Measurements from ENCODE around the gene MYRIP.

The MYRIP gene

GRCh38 chr3:39965461-39965860, 156.1 kb downstream of the MYRIP start:
- DNase-seq, result no peak

- no peak for DNase-seq
These were observed 156.6 kb downstream of the MYRIP start for GRCh38 chr3:39965997-39966396.

- DNase-seq, result no peak
These were observed 161.6 kb downstream of the MYRIP start for GRCh38 chr3:39970982-39971381.

DNA sequence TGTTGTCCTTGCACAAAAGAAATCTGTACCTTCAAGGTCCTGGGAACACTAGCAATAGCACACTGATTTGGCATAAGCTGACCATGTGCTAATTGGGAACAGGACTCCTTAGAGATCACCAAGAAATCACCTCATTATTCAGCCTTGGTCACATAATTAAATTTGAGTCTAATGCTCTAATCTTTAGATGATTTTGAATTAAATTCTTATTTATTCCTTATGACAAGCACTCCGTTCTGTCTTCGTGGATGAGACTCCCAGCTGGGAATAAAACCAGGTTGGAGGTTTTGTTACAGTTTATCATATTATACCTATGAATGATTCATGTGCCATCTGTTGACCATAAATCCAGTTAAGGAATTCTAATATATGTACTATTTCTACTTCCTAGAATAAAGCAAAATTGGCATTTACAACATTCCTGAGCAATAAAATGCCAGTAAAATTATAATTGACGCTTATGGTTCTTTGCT, 162.2 kb downstream of the MYRIP start:
- no peak for DNase-seq

- DNase-seq, result no peak
These were observed 163.1 kb downstream of the MYRIP start for GRCh38 chr3:39972508-39972907.

- no peak for DNase-seq
These were observed 167.8 kb downstream of the MYRIP start for GRCh38 chr3:39977058-39977794.

- DNase-seq, result no peak
These were observed 168.9 kb downstream of the MYRIP start for GRCh38 chr3:39978308-39978707.

DNA sequence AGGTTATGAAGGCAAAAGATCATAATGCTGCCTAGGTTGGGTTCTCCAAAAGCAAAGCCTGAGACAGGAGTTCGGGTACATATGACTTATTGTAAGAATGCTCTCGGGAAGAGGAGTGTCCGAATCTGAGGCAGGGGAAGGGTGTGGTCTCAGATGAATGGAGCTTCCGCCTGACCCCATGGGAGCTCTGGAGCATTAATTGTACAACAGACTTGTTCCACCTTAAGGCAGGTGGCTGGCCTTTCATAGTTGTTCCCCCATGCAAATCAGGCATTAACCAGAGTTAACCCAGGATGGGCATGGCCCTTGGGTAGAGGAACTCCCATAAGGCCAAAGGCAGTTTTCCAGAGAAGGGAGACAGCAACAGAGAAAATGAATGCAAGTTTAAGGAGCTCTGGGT, 170.6 kb downstream of the MYRIP start:
- DNase-seq, result no peak

- no peak for DNase-seq
These were observed 171.4 kb downstream of the MYRIP start for GRCh38 chr3:39980781-39981180.

DNA sequence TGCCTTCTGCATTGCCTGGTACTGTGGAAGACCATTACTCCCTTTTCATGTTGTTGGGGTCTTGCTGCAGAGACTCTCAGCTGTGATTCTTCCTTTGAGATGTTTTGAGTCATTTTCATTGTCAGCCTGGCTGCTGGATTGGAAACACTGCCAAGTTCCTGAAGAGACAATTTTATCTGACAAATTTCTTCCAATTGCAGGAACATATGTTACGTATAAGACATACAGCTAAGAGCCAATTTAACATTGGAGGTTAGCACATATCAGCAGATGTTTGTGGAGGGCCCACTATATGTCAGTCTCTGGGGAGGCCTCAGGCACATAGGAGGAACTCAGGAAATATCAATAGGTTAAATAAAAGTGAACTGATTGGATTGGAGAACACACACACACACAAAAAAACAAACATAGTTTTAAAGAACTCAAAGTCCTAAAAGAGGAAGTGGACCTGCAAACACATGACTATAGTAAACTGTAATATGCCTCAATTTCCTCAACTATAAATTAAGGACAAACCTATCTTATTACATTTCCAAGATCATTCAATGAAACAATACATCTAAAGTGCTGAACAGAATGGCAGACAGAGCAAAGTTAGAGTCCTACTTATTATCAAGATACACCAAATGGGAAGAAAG, 172.3 kb downstream of the MYRIP start:
- DNase-seq, result peak in 4 of 58 donors; percentile 4 to 46 (median 10)

- no peak for DNase-seq
These were observed 173.4 kb downstream of the MYRIP start for GRCh38 chr3:39982665-39983357.

- DNase-seq, result no peak
These were observed 180.3 kb downstream of the MYRIP start for GRCh38 chr3:39989746-39990145.

DNA sequence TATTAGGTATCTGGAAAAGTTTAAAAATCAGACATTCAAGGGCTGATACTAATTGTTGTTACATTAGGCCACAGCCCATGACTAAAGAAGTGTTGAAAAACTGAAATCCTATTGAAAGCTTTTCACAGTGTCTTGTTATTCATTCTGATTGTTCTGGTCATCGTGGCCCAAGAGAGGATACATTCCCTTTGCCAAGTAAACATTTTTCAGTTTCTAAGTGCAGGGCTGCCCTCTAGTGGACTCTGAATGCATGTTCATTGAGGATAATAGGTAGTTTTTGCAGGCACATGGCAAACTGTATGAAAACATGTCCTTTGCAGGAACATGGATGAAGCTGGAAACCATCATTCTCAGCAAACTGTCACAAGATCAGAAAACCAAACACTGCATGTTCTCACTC, 181.1 kb downstream of the MYRIP start:
- DNase-seq, result no peak

- no peak for DNase-seq
These were observed 199.4 kb downstream of the MYRIP start for GRCh38 chr3:40008796-40009195.

GRCh38 chr3:40009991-40010390, 200.6 kb downstream of the MYRIP start:
- DNase-seq, result peak in 14 of 58 donors; percentile 2 to 52 (median 8)

DNA sequence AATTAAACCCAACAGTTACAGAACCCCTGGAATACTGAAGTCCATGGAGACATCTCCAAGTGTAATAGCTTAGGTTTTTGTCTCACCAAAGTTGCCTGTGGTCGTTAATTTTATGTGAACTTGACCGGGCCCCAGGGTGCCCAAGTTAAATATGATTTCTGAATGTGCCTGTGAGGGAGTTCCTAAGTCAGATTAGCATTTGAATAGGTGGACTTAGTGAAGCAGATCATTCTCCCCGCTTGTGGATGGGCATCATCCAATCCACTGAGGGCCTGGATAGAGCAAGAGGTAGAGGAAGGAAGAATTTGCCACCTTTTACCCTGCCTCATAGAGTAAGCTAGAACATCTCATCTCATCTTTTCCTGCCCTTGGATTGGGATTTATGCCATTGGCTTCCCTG, 203.0 kb downstream of the MYRIP start:
- no peak for DNase-seq

- no peak for DNase-seq
These were observed 207.0 kb downstream of the MYRIP start for GRCh38 chr3:40016391-40016790.

DNA sequence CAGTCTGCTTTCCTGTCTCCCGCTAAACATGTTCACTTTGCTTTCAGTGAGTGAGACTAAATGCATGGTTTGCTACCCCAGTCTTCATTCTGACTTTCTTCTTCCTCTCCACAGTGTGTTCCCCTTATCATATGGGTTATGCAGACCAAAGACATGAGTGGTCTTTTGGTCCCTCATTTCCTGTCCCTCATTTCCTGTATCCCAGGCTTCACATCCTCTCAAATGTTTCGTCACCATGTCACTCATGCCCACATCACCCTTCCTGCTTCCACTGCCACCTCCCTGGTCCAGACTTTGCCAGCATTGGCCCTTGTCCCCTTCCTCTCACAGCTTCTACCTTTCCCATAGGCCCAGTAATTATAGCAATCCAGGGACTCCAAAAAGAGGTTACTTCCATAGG, 209.0 kb downstream of the MYRIP start:
- DNase-seq, result no peak

DNA sequence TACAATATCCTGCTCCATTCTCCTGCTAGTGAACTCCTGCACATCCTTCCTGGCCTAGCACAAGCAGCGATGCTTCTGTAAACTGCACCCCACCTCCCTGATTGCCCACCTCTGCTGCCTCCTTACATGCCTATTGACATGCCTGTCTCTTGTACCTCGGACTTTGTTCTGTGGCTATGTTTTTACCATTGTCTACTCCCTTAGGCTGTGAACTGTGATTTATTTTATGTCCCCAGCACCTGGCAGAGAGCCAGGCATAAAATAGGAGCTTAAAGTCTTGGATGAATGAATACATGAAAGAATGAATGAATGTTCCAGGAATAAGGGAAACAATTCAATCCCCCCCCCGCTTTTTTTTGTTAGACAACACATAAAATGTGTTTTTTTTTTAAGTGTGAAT, 210.0 kb downstream of the MYRIP start:
- DNase-seq, result no peak

GRCh38 chr3:40020689-40021088, 211.3 kb downstream of the MYRIP start:
- DNase-seq, result no peak

DNA sequence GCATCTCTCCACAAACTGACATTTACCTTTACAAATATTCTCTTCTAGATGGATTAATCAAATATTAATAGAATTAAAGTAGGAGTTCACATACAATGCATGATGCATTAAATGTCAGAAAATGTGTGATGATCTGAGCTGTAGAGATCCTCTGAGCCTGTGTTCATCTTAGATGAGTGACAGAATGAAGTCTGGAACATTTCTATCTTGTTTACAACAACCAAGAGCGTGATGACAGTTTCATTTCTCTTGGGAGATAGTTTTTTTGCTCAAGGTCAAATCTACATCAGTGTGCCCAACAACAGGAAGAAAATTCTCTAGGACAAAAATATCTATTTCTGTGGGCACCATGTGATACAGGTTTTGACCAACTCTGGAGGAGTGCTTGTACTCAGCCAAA, 211.9 kb downstream of the MYRIP start:
- DNase-seq, result no peak

DNA sequence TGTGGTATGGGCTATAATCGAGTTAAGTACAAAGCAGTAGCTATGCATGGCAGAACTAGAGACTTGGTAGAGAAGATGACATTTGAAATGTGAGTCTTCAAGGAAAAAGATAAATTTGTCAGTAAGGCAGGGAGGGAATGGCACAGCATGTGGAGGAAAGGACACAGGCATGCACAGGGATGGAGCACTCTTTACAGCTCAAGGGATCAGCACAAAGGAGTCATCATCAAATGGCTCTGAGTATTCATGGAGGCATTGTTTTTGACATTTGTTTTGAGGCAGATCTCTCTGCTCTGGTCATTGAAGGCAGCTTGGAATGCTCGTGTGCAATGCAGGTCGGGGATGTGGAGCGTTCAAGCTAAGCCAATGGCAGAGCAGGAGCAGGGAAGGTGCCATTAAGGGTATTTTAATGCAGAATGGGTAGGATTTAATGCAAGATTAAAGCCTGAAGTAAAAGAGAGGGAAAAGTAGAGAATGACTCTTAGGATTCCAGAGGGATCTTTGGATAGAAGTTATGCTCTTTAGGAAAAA, 213.0 kb downstream of the MYRIP start:
- no peak for DNase-seq

All from anterior cingulate cortex (tissue), 58 donors.